HepG2 (cell line): Measurements from ENCODE around the gene NPHS1. TPM values are rescaled to one million over a fixed set of nuclear protein-coding genes. Genes with fewer than 3 reads are reported as not detected.

Experiments used
- ATF5 ChIP-seq: sonication (generic); formaldehyde crosslinking; IDR thresholded peaks from 2 replicates; pipeline ENCODE4 v1.4.0; 2020; ENCODE audit warnings: mild to moderate bottlenecking, low read depth, missing genetic modification reagents
- ATRX ChIP-seq: sonication (generic); formaldehyde crosslinking; IDR thresholded peaks from 2 replicates; pipeline ENCODE4 v1.4.0; 2020; ENCODE audit warnings: missing genetic modification reagents, borderline replicate concordance
- DNMT1 ChIP-seq: sonication (generic); formaldehyde crosslinking; IDR thresholded peaks from 2 replicates; pipeline ENCODE4 v1.5.1; 2020; ENCODE audit warnings: mild to moderate bottlenecking, missing genetic modification reagents
- ELK4 ChIP-seq: sonication (generic); formaldehyde crosslinking; IDR thresholded peaks from 2 replicates; pipeline ENCODE4 v1.9.0; 2021; ENCODE audit warnings: missing genetic modification reagents, borderline replicate concordance
- FOXM1 ChIP-seq: sonication (generic); formaldehyde crosslinking; IDR thresholded peaks from 2 replicates; pipeline ENCODE4 v1.5.0; 2020; ENCODE audit warnings: missing genetic modification reagents
- GLI4 ChIP-seq: sonication (generic); formaldehyde crosslinking; IDR thresholded peaks from 2 replicates; pipeline ENCODE4 v1.5.1; 2020; ENCODE audit warnings: missing genetic modification reagents, mild to moderate bottlenecking, moderate library complexity, borderline replicate concordance
- KDM4B ChIP-seq: sonication (generic); formaldehyde crosslinking; IDR thresholded peaks from 2 replicates; pipeline ENCODE4 v1.4.0; 2020; ENCODE audit warnings: missing genetic modification reagents
- KLF12 ChIP-seq: sonication (generic); formaldehyde crosslinking; IDR thresholded peaks from 2 replicates; pipeline ENCODE4 v1.4.0; 2020; ENCODE audit warnings: missing genetic modification reagents, borderline replicate concordance
- LBX2 ChIP-seq: sonication (generic); formaldehyde crosslinking; IDR thresholded peaks from 2 replicates; pipeline ENCODE4 v1.5.0; 2020; ENCODE audit warnings: missing genetic modification reagents, mild to moderate bottlenecking, borderline replicate concordance
- MBNL3 ChIP-seq: fragments of 250-450 bp; sonication (Bioruptor Pico); conservative IDR thresholded peaks from 2 replicates; pipeline ENCODE4 v1.8.0; 2022; ENCODE audit warnings: mild to moderate bottlenecking, inconsistent platforms
- NCOA5 ChIP-seq: sonication (generic); formaldehyde crosslinking; IDR thresholded peaks from 2 replicates; pipeline ENCODE4 v1.4.0; 2020; ENCODE audit warnings: missing genetic modification reagents
- NR2F1 ChIP-seq, 2 experiments: fragments of 450-650 bp in 1 of 2; formaldehyde crosslinking in 1 of 2; IDR thresholded peaks; 2 replicates each; pipeline versions ENCODE4 v1.5.0 to v1.6.1; 2016 to 2020; ENCODE audit warnings: mild to moderate bottlenecking in 1 of 2, missing compliant biosample characterization in 1 of 2, missing genetic modification reagents in 1 of 2, moderate library complexity in 1 of 2
- PATZ1 ChIP-seq: sonication (generic); formaldehyde crosslinking; IDR thresholded peaks from 2 replicates; pipeline ENCODE4 v1.4.0; 2020; ENCODE audit warnings: missing genetic modification reagents
- POLR2G ChIP-seq: fragments of 200-400 bp; formaldehyde crosslinking; IDR thresholded peaks from 2 replicates; pipeline ENCODE4 v1.6.1; 2018; ENCODE audit warnings: mild to moderate bottlenecking, low read depth, low read length, moderate library complexity
- RBM39 ChIP-seq: fragments of 200-400 bp; formaldehyde crosslinking; IDR thresholded peaks from one replicate; pipeline ENCODE4 v1.6.1; 2018; ENCODE audit warnings: antibody characterized with exemption, mild to moderate bottlenecking, low read depth, low read length; ENCODE audit not compliant: poor library complexity, severe bottlenecking
- TFDP1 ChIP-seq: IDR thresholded peaks from 2 replicates; pipeline ENCODE4 v1.6.1; 2016; ENCODE audit warnings: missing compliant biosample characterization, missing genetic modification reagents, borderline replicate concordance
- ZBTB43 ChIP-seq: sonication (generic); formaldehyde crosslinking; conservative IDR thresholded peaks from 2 replicates; pipeline ENCODE4 v1.4.0; 2020; ENCODE audit warnings: missing genetic modification reagents
- ZMYM3 ChIP-seq: sonication (generic); formaldehyde crosslinking; IDR thresholded peaks from 2 replicates; pipeline ENCODE4 v1.5.1; 2020; ENCODE audit warnings: mild to moderate bottlenecking, missing genetic modification reagents
- ZNF282 ChIP-seq: fragments of 450-650 bp; IDR thresholded peaks from 2 replicates; pipeline ENCODE4 v1.6.1; 2018; ENCODE audit not compliant: partially characterized antibody
- ZNF383 ChIP-seq: sonication (generic); formaldehyde crosslinking; IDR thresholded peaks from 2 replicates; pipeline ENCODE4 v1.4.0; 2020; ENCODE audit warnings: missing genetic modification reagents, mild to moderate bottlenecking, borderline replicate concordance
- ZNF432 ChIP-seq: sonication (generic); formaldehyde crosslinking; IDR thresholded peaks from 2 replicates; pipeline ENCODE4 v1.5.0; 2020; ENCODE audit warnings: missing genetic modification reagents, mild to moderate bottlenecking, borderline replicate concordance
- ZNF580 ChIP-seq: IDR thresholded peaks from 2 replicates; pipeline ENCODE4 v1.6.1; 2016; ENCODE audit warnings: low read depth, borderline replicate concordance
- polyA plus RNA-seq, 8 experiments: library from polyadenylated mRNA; depleted of rRNA in 3 of 8; stranded (reverse) in 7 of 8; unstranded in 1 of 8; fragments of >200 nt; fragmentation: Illumina TruSeq in 4 of 8; extraction: Trizol in 4 of 8; gene quantifications; 2 replicates each; pipeline versions ENCODE4 v1.2.1 to v1.2.3, GENCODE V29; 2011 to 2016; ENCODE audit warnings: low read depth in 4 of 8, missing spikeins in 1 of 8, mixed read lengths in 1 of 8; ENCODE audit not compliant: insufficient read depth in 1 of 8
- total RNA-seq, 5 experiments: library from RNA; depleted of rRNA; stranded (reverse); fragments of >200 nt; fragmentation: Illumina TruSeq; extraction: Trizol; gene quantifications; 2 replicates each; pipeline ENCODE4 v1.2.3, GENCODE V29; 2016; ENCODE audit warnings: low read depth in 1 of 5

The NPHS1 gene
- total and polyA plus RNA-seq, 2 of the 13 experiments (the other 11 are each of a cell fraction or from before 2014, with no cell fraction given): not detected

GRCh38 chr19:35828692-35829301, 23.5 kb downstream of the NPHS1 start (continued):
- TF ChIP-seq RBM39: no peak
- TF ChIP-seq ZNF383 (CRISPR knock-in tag): no peak
- 0 out of 2 replicates have a peak, but pooled peaks have one; percentile 67 for TF ChIP-seq LBX2 (CRISPR knock-in tag)
- TF ChIP-seq NCOA5: no peak
- TF ChIP-seq ELK4 (CRISPR knock-in tag): no peak; the same call in 1 of the 2 replicates
- TF ChIP-seq ATF5 (CRISPR knock-in tag): peak; percentile 96
- TF ChIP-seq TFDP1 (CRISPR knock-in tag): peak; percentile 51; the same call in 1 of the 2 replicates
- no peak for TF ChIP-seq ZNF282
- TF ChIP-seq GLI4 (CRISPR knock-in tag): peak; percentile 91
- peak; percentile 99 for TF ChIP-seq ZNF580 (CRISPR knock-in tag)
- peak; percentile 75 for TF ChIP-seq PATZ1 (CRISPR knock-in tag)
- peak; percentile 82; the same call in 1 of the 2 replicates for TF ChIP-seq ZNF432 (CRISPR knock-in tag)
- peak; percentile 94; the same call in 1 of the 2 replicates for TF ChIP-seq KDM4B (CRISPR knock-in tag)
- TF ChIP-seq MBNL3 (CRISPR knock-in tag): no peak
- TF ChIP-seq KLF12 (CRISPR knock-in tag): peak; percentile 80; the same call in 1 of the 2 replicates
- 0 out of 2 replicates have a peak, but pooled peaks have one; percentile 37 for TF ChIP-seq DNMT1
- TF ChIP-seq ZMYM3 (CRISPR knock-in tag): peak; percentile 37; the same call in 1 of the 2 replicates
- TF ChIP-seq ZBTB43 (CRISPR knock-in tag): peak; percentile 89
- no peak for TF ChIP-seq POLR2G
- no peak for TF ChIP-seq FOXM1 (CRISPR knock-in tag)
- peak in 1 of 2 experiments; percentile 57; a peak in 1 of 4 replicates for TF ChIP-seq NR2F1 (CRISPR knock-in tag; IDR thresholded peaks at IDR 0.05)
- no peak for TF ChIP-seq ATRX
